MM.1S (cell line): ENCODE data around the gene KIF21B.
"Not testable (repeated sequence)": the region's sequence is repeated elsewhere in the genome, so short reads cannot be mapped to it uniquely, and the experiment has no call there.

Experiments
- DNase-seq: peaks from one replicate; pipeline ENCODE4 v3.0.0-alpha.2; 2015
- H2AFZ ChIP-seq: fragments of 300-600 bp; sonication (generic); 2 replicates; pipeline ENCODE4 v1.6.0; 2016; ENCODE audit warnings: antibody characterized with exemption, low read length
- H3F3A ChIP-seq: fragments of 300-600 bp; sonication (generic); 2 replicates; pipeline ENCODE4 v1.6.1; 2016; ENCODE audit warnings: mild to moderate bottlenecking, antibody characterized with exemption, low read length, moderate library complexity, mixed read lengths; ENCODE audit not compliant: insufficient read depth
- H3K27ac ChIP-seq: fragments of 300-600 bp; sonication (generic); 2 replicates; pipeline ENCODE4 v1.5.1; 2016; ENCODE audit warnings: mild to moderate bottlenecking, low read length
- H3K27me3 ChIP-seq: fragments of 300-600 bp; sonication (generic); replicated peaks from 2 replicates; pipeline ENCODE4 v1.6.0; 2016; ENCODE audit warnings: low read length; ENCODE audit not compliant: insufficient read depth
- H3K36me3 ChIP-seq: fragments of 300-600 bp; sonication (generic); replicated peaks from 2 replicates; pipeline ENCODE4 v1.6.1; 2016; ENCODE audit warnings: mild to moderate bottlenecking, low read length, mixed read lengths; ENCODE audit not compliant: insufficient read depth
- H3K4me1 ChIP-seq: fragments of 300-600 bp; sonication (generic); 2 replicates; pipeline ENCODE4 v1.6.1; 2016; ENCODE audit warnings: low read length, mixed read lengths
- H3K4me2 ChIP-seq: fragments of 300-600 bp; sonication (generic); 2 replicates; pipeline ENCODE4 v1.6.0; 2016; ENCODE audit warnings: low read depth, low read length
- H3K4me3 ChIP-seq: fragments of 300-600 bp; sonication (generic); 2 replicates; pipeline ENCODE4 v1.5.1; 2016; ENCODE audit warnings: low read length, mixed read lengths
- H3K79me2 ChIP-seq: fragments of 300-600 bp; sonication (generic); 2 replicates; pipeline ENCODE4 v1.6.1; 2016; ENCODE audit warnings: mixed run types, low read length, mixed read lengths
- H3K9ac ChIP-seq: fragments of 300-600 bp; sonication (generic); 2 replicates; pipeline ENCODE4 v1.6.1; 2016; ENCODE audit warnings: low read length, mixed read lengths
- H3K9me2 ChIP-seq: fragments of 300-600 bp; sonication (generic); replicated peaks from 2 replicates; pipeline ENCODE4 v1.6.1; 2016; ENCODE audit warnings: mild to moderate bottlenecking, low read length, mixed read lengths; ENCODE audit not compliant: insufficient read depth
- H3K9me3 ChIP-seq: fragments of 300-600 bp; sonication (generic); replicated peaks from 2 replicates; pipeline ENCODE4 v1.6.1; 2016; ENCODE audit warnings: mild to moderate bottlenecking, low read length, mixed read lengths; ENCODE audit not compliant: insufficient read depth
- H4K20me1 ChIP-seq: fragments of 300-600 bp; sonication (generic); 2 replicates; pipeline ENCODE4 v1.6.1; 2016; ENCODE audit warnings: mild to moderate bottlenecking, low read length, moderate library complexity, mixed read lengths; ENCODE audit not compliant: insufficient read depth
- EZH2 ChIP-seq: fragments of 300-600 bp; sonication (generic); optimal IDR thresholded peaks from 2 replicates; pipeline ENCODE3; 2017; ENCODE audit warnings: low read depth, mild to moderate bottlenecking, antibody characterized with exemption, low read length, mixed read lengths
- EZH2phosphoT487 ChIP-seq: fragments of 300-600 bp; sonication (generic); IDR thresholded peaks from 2 replicates; pipeline ENCODE4 v1.6.1; 2018; ENCODE audit warnings: antibody characterized with exemption, low read length
- TF ChIP-seq, protein P1 (sequence below): fragments of 300-600 bp; sonication (generic); IDR thresholded peaks from 2 replicates; pipeline ENCODE4 v1.5.1; 2016; ENCODE audit warnings: antibody characterized with exemption, low read length, mixed read lengths

Gene KIF21B

DNA sequence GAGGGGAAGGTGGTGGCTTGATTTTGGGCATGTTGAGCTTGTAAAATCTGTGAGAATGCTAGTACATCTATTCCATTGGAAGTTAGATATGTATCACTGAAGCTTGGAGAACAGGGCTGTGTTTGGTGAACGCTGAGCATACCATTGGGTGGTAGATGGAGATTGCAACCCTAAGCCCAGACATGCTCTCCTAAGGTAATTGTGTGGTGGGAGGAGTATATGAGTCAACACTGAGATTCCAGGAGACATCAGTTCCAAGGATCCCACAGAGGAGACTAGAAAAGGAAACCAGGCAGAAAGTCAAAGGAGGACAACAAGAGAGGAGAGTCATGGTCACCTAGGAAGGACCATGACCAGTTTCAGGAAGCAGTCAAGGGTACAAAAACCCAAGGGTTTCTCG, 60.4 kb downstream of the KIF21B start:
- H3K27me3 ChIP-seq = no peaks in the 10 kb centered on the region
- H2AFZ ChIP-seq = no peak overlapping the region
- H3F3A ChIP-seq = no peaks in the 10 kb centered on the region
- H3K4me3 ChIP-seq = no peak overlapping the region
- no peaks in the 10 kb centered on the region for H3K36me3 ChIP-seq
- no peaks in the 10 kb centered on the region for H3K9me2 ChIP-seq
- TF ChIP-seq EZH2 (no peak), EZH2phosphoT487 (no peak)
- TF ChIP-seq, protein P1, sequence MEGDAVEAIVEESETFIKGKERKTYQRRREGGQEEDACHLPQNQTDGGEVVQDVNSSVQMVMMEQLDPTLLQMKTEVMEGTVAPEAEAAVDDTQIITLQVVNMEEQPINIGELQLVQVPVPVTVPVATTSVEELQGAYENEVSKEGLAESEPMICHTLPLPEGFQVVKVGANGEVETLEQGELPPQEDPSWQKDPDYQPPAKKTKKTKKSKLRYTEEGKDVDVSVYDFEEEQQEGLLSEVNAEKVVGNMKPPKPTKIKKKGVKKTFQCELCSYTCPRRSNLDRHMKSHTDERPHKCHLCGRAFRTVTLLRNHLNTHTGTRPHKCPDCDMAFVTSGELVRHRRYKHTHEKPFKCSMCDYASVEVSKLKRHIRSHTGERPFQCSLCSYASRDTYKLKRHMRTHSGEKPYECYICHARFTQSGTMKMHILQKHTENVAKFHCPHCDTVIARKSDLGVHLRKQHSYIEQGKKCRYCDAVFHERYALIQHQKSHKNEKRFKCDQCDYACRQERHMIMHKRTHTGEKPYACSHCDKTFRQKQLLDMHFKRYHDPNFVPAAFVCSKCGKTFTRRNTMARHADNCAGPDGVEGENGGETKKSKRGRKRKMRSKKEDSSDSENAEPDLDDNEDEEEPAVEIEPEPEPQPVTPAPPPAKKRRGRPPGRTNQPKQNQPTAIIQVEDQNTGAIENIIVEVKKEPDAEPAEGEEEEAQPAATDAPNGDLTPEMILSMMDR = no peak
- no peak overlapping the region for H3K4me2 ChIP-seq
- H3K9me3 ChIP-seq = no peaks in the 10 kb centered on the region
- H4K20me1 ChIP-seq = no peaks in the 10 kb centered on the region
- no peak overlapping the region for H3K9ac ChIP-seq
- H3K79me2 ChIP-seq = no peaks in the 10 kb centered on the region
- no peak for DNase-seq
- no peak overlapping the region for H3K27ac ChIP-seq
- no peaks in the 10 kb centered on the region for H3K4me1 ChIP-seq

DNA sequence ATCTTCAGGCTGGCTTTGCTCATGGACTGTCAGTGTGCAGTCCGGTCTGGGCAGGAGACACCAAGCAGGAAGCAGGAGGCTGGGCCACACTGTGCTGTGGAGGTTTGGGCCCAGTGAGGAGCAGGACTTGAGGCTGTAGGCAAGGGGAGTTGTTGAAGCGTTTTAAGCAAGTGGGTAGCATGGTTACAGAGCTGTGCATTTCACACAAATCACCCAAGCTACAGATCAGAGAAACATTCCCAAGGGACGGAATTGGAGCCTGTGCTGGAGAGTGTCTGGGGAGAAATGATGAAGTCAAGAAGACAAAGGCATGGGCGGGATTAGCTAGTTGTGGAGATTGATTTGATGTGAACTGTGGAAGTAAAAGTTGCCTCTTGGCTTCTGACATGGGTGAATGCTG, 60.9 kb downstream of the KIF21B start:
- no peaks in the 10 kb centered on the region for H4K20me1 ChIP-seq
- H3K27ac ChIP-seq = no peak overlapping the region
- H3K9me2 ChIP-seq = no peaks in the 10 kb centered on the region
- no peaks in the 10 kb centered on the region for H3K79me2 ChIP-seq
- DNase-seq = no peak
- H2AFZ ChIP-seq = no peak overlapping the region
- no peaks in the 10 kb centered on the region for H3K9me3 ChIP-seq
- TF ChIP-seq, protein P1 = no peak
- no peak for TF ChIP-seq EZH2
- H3K36me3 ChIP-seq = no peaks in the 10 kb centered on the region
- H3K4me3 ChIP-seq = no peak overlapping the region
- no peaks in the 10 kb centered on the region for H3K27me3 ChIP-seq
- no peak overlapping the region for H3K4me2 ChIP-seq
- no peaks in the 10 kb centered on the region for H3F3A ChIP-seq
- H3K9ac ChIP-seq = no peak overlapping the region
- H3K4me1 ChIP-seq = no peaks in the 10 kb centered on the region

DNA sequence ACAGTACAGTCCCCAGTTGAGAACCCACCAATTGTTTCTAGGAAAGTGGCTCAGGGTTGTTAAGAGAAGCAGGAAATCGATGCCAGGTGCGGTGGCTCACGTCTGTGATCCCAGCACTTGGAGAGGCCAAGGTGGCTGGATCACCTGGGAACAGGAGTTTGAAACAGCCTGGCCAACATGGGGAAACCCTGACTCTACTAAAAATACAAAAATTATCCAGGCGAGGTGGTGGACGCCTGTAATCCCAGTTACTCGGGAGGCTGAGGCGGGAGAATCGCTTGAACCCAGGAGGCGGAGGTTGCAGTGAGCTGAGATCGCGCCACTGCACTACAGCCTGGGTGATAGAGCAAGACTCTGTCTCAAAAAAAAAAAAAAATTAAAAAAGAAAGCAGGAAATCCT, 61.4 kb downstream of the KIF21B start:
- H4K20me1 ChIP-seq, H3F3A ChIP-seq, H3K36me3 ChIP-seq, H3K4me1 ChIP-seq, H3K9ac ChIP-seq, H2AFZ ChIP-seq, H3K27ac ChIP-seq, H3K4me3 ChIP-seq, H3K9me2 ChIP-seq, H3K9me3 ChIP-seq, DNase-seq, H3K27me3 ChIP-seq, H3K79me2 ChIP-seq, H3K4me2 ChIP-seq: not testable (repeated sequence)

DNA sequence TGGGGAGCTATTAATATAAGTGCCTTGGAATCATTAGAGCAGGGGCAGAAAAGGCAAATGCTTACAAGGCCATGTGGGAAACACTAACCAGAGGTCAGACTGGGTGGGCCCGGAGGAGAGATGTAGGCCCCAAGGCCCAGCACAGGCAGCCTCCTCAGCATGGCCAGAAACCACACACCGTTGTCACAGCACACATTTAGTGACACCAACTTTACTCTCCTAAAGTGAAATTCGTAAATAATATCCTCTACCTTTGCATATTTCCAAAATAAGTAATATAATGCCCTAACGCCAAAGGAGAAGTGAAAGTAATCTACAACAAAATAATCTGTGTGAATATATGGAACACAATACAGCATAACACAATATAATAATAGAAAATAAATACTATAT, 62.6 kb downstream of the KIF21B start:
- H3K4me2 ChIP-seq = no peak overlapping the region
- no peak overlapping the region for H3K27ac ChIP-seq
- no peaks in the 10 kb centered on the region for H3K36me3 ChIP-seq
- DNase-seq = no peak
- H3F3A ChIP-seq = no peaks in the 10 kb centered on the region
- H3K4me1 ChIP-seq = no peaks in the 10 kb centered on the region
- no peak overlapping the region for H2AFZ ChIP-seq
- H3K9ac ChIP-seq = no peak overlapping the region
- H3K4me3 ChIP-seq = no peak overlapping the region
- H3K9me3 ChIP-seq = no peaks in the 10 kb centered on the region
- TF ChIP-seq, protein P1 = no peak
- TF ChIP-seq EZH2 = no peak
- TF ChIP-seq EZH2phosphoT487 = no peak
- H3K27me3 ChIP-seq = no peaks in the 10 kb centered on the region
- no peaks in the 10 kb centered on the region for H3K9me2 ChIP-seq
- no peaks in the 10 kb centered on the region for H3K79me2 ChIP-seq
- no peaks in the 10 kb centered on the region for H4K20me1 ChIP-seq
